HG03565 (cell line): ENCODE measurements around the gene CDC42BPA.
"Not testable (repeated sequence)": the region's sequence is repeated elsewhere in the genome, so short reads cannot be mapped to it uniquely, and the experiment has no call there.

Experiments
- ATAC-seq: cut with Tn5 transposase; IDR thresholded peaks from one replicate; pipeline ENCODE4 v1.9.1; 2021; ENCODE audit warnings: mild to moderate bottlenecking, moderate library complexity; ENCODE audit not compliant: unreplicated experiment

The CDC42BPA gene

GRCh38 chr1:227265891-227266290 lies 52.4 kb downstream of the CDC42BPA start:
- no peak for ATAC-seq

- no peak for ATAC-seq
These were observed 54.4 kb downstream of the CDC42BPA start for GRCh38 chr1:227263869-227264268.

- ATAC-seq = no peak
These were observed 56.8 kb downstream of the CDC42BPA start for GRCh38 chr1:227261501-227261900.

GRCh38 chr1:227260433-227260832 lies 57.9 kb downstream of the CDC42BPA start:
- ATAC-seq = no peak

- no peak for ATAC-seq
These were observed 60.3 kb downstream of the CDC42BPA start for GRCh38 chr1:227257964-227258363.

GRCh38 chr1:227255086-227255732 lies 63.1 kb downstream of the CDC42BPA start:
- ATAC-seq = no peak

GRCh38 chr1:227253065-227253464 lies 65.2 kb downstream of the CDC42BPA start:
- ATAC-seq = no peak

- ATAC-seq = no peak
These were observed 72.5 kb downstream of the CDC42BPA start for GRCh38 chr1:227245613-227246320.

- no peak for ATAC-seq
These were observed 73.8 kb downstream of the CDC42BPA start for GRCh38 chr1:227244339-227245118.

- no peak for ATAC-seq
These were observed 75.2 kb downstream of the CDC42BPA start for GRCh38 chr1:227242811-227243682.

- no peak for ATAC-seq
These were observed 77.3 kb downstream of the CDC42BPA start for GRCh38 chr1:227240983-227241382.

GRCh38 chr1:227234998-227235405 lies 83.3 kb downstream of the CDC42BPA start:
- ATAC-seq = no peak

- not testable (repeated sequence) for ATAC-seq
These were observed 87.2 kb downstream of the CDC42BPA start for GRCh38 chr1:227231128-227231527.

- no peak for ATAC-seq
These were observed 90.1 kb downstream of the CDC42BPA start for GRCh38 chr1:227228201-227228600.

GRCh38 chr1:227227761-227228160 lies 90.5 kb downstream of the CDC42BPA start:
- ATAC-seq = no peak

- no peak for ATAC-seq
These were observed 92.5 kb downstream of the CDC42BPA start for GRCh38 chr1:227225715-227226346.

GRCh38 chr1:227223171-227223806 lies 95.0 kb downstream of the CDC42BPA start:
- ATAC-seq = no peak

GRCh38 chr1:227219715-227220292 lies 98.5 kb downstream of the CDC42BPA start:
- ATAC-seq = no peak

- ATAC-seq = no peak
These were observed 99.3 kb downstream of the CDC42BPA start for GRCh38 chr1:227218870-227219573.
